Gastroesophageal sphincter (tissue), 4 donors: ENCODE results near the gene CALML3. TPM values are rescaled to one million over a fixed set of nuclear protein-coding genes. Genes with fewer than 3 reads are reported as not detected.

Experiments used
- ATAC-seq: fragments of 150-250 bp; one replicate; pipeline ENCODE4 v1.9.1; 2016; ENCODE audit warnings: mild to moderate bottlenecking, moderate library complexity
- H3K27ac ChIP-seq, 4 donors: fragments of 200-600 bp; sonication (generic) in 3 of 4; 1 replicate in 3 of 4; 2 replicates in 1 of 4; pipeline ENCODE4 v1.5.1; 2016 to 2019
- H3K27me3 ChIP-seq: fragments of 200-600 bp; sonication (generic); one replicate; pipeline ENCODE4 v1.5.1; 2019
- H3K36me3 ChIP-seq, 2 donors: fragments of 200-600 bp; sonication (generic); one replicate each; pipeline ENCODE4 v1.5.1; 2019; ENCODE audit warnings: control low read depth in 1 of 2
- H3K4me1 ChIP-seq, 3 donors: fragments of 200-600 bp; sonication (generic); 1 replicate in 2 of 3; 2 replicates in 1 of 3; pipeline ENCODE4 v1.5.1; 2016 to 2019; ENCODE audit warnings: control low read depth in 2 of 3
- H3K4me3 ChIP-seq, 2 donors: fragments of 200-600 bp; sonication (generic); one replicate each; pipeline ENCODE4 v1.5.1; 2019; ENCODE audit warnings: mild to moderate bottlenecking in 1 of 2, moderate library complexity in 1 of 2
- H3K9me3 ChIP-seq, 3 donors: fragments of 200-600 bp; sonication (generic); one replicate each; pipeline ENCODE4 v1.5.1; 2017 to 2019; ENCODE audit warnings: control low read depth in 2 of 3
- CTCF ChIP-seq, 4 experiments: fragments of 200-600 bp in 2 of 4; fragments of 450-650 bp in 2 of 4; sonication (generic) in 1 of 4; IDR thresholded peaks; one replicate each; pipeline ENCODE4 v1.5.1; 2017 to 2019; ENCODE audit warnings: antibody characterized with exemption in 4 of 4, mild to moderate bottlenecking in 2 of 4, moderate library complexity in 2 of 4
- EP300 ChIP-seq: sonication (generic); formaldehyde crosslinking; IDR thresholded peaks from one replicate; pipeline ENCODE4 v1.6.1; 2017; ENCODE audit warnings: antibody characterized with exemption, mild to moderate bottlenecking
- POLR2A ChIP-seq, 2 donors: fragments of 450-650 bp; IDR thresholded peaks; one replicate each; pipeline ENCODE4 v1.6.1; 2017; ENCODE audit warnings: antibody characterized with exemption in 2 of 2, mild to moderate bottlenecking in 2 of 2, moderate library complexity in 1 of 2
- POLR2AphosphoS5 ChIP-seq: sonication (generic); formaldehyde crosslinking; IDR thresholded peaks from one replicate; pipeline ENCODE4 v1.6.1; 2017; ENCODE audit warnings: antibody characterized with exemption
- WGBS, 2 donors: methylation state at CpG; one replicate each; pipeline ENCODE4 v1.1.5; 2018; ENCODE audit warnings: low coverage in 1 of 2; 5-methylcytosine and 5-hydroxymethylcytosine counted together
- total RNA-seq, 4 donors: library from RNA; depleted of rRNA; stranded (reverse); fragments of >200 nt; gene quantifications; one replicate each; pipeline ENCODE4 v1.1.0, GENCODE V29; 2016

CALML3 gene
- total RNA-seq, 4 donors from 2014 or later: 0.13 to 19.4 (median 1.9) TPM; not detected in 1

DNA sequence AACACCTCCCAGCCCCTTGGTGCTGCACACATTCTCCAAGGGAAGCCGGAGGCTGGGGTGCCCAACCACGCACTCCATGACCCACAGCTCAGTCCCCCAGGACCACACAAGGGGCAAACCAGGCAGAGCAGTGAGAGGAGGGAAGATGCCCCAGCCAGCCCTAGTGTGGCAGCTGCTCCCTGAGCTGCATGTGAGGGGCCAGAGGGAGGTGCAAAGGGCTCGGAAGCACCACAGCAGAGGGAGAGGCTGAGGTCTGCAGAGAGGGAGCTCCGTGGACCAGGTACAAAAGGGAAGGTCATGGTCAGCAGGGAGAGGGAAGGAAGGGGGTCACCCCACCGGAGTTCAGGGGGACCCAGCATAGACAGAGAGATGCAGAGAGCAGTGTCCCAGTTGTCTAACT lies 23.9 kb upstream of the CALML3 start:
- ATAC-seq: no peak
- WGBS, 2 donors: 67 to 70% methylated on average over 2 to 3 of the region's 5 CpGs
- no peak for TF ChIP-seq EP300
- no peak for TF ChIP-seq POLR2AphosphoS5
- TF ChIP-seq CTCF (IDR thresholded peaks at IDR 0.05): no peak
- TF ChIP-seq POLR2A (IDR thresholded peaks at IDR 0.05): no peak
- Histone ChIP-seq H3K4me3 (no peak overlapping the region), H3K27ac (no peak overlapping the region), H3K4me1 (peaks cover 0 to 9% (median 0%) of the 10 kb centered on the region in 3 donors), H3K36me3 (no peaks in the 10 kb centered on the region), H3K27me3 (no peaks in the 10 kb centered on the region), H3K9me3 (no peaks in the 10 kb centered on the region)

DNA sequence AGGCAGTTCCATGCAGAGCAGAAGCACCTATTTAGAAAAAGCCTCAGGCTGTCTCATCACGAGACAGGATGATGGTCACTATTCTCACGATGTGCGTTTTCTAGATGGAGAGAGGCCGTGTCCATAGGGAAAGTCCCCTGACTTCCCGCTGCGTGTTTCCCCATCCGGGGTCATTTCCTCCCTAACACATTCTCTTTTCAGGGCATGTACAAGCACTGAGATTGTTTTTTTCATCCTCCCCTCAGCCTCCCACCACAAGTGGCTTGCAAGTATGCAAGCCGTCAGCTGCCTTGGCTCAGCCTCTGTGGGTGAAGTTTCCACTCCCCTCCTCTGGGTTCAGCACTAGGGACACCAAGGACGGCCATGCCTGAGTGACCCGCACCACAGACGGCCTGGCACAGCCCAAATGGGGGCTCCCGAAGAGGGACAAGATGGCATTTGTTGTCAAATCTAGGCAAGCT lies 22.7 kb upstream of the CALML3 start:
- Histone ChIP-seq H3K4me1 (peaks cover 0 to 20% (median 0%) of the 10 kb centered on the region in 3 donors), H3K9me3 (no peaks in the 10 kb centered on the region), H3K27ac (no peak overlapping the region), H3K4me3 (no peak overlapping the region), H3K36me3 (no peaks in the 10 kb centered on the region), H3K27me3 (no peaks in the 10 kb centered on the region)
- WGBS, 2 donors: 73 to 74% methylated on average over 4 to 8 of the region's 12 CpGs
- TF ChIP-seq POLR2A (IDR thresholded peaks at IDR 0.05) (no peak), EP300 (no peak), CTCF (IDR thresholded peaks at IDR 0.05) (no peak), POLR2AphosphoS5 (no peak)
- ATAC-seq: no peak

- H3K4me1 ChIP-seq: peaks cover 0 to 28% (median 0%) of the 10 kb centered on the region in 3 donors
- no peaks in the 10 kb centered on the region for H3K27me3 ChIP-seq
- WGBS, 2 donors: 80 to 83% methylated on average over 1 to 10 of the region's 14 CpGs
- no peaks in the 10 kb centered on the region for H3K9me3 ChIP-seq
- H3K36me3 ChIP-seq: no peaks in the 10 kb centered on the region
- no peak overlapping the region for H3K4me3 ChIP-seq
- ATAC-seq: no peak
- H3K27ac ChIP-seq: no peak overlapping the region
- TF ChIP-seq CTCF (IDR thresholded peaks at IDR 0.05): no peak
- no peak for TF ChIP-seq POLR2A (IDR thresholded peaks at IDR 0.05)
- TF ChIP-seq POLR2AphosphoS5: no peak
- TF ChIP-seq EP300: no peak
Measured at GRCh38 chr10:5502571-5503476, 21.9 kb upstream of the CALML3 start.

DNA sequence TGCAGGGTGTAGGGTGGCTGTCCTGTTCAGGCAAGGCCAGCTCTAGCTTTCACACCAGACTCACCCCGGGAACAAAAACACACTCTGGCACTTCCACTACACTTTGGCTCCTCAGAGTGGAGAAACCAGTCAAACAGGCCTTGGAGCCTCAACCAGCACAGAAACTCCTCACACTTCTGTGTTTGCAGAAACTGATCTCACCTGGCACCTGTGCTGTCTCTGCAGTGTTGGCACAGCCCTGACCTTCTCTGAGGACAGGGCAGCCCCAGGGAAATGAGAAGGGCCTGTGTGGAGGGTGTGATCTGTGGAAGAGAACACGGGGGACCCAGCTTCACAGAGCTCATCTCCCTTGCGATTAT lies 21.3 kb upstream of the CALML3 start:
- H3K4me3 ChIP-seq: no peak overlapping the region
- no peaks in the 10 kb centered on the region for H3K27me3 ChIP-seq
- no peak for ATAC-seq
- H3K36me3 ChIP-seq: no peaks in the 10 kb centered on the region
- H3K9me3 ChIP-seq: no peaks in the 10 kb centered on the region
- peaks cover 0 to 34% (median 0%) of the 10 kb centered on the region in 3 donors for H3K4me1 ChIP-seq
- no peak overlapping the region for H3K27ac ChIP-seq
- 67 to 80% methylated on average over 1 of the region's 3 CpGs for WGBS, 2 donors
- no peak for TF ChIP-seq EP300
- TF ChIP-seq CTCF (IDR thresholded peaks at IDR 0.05): no peak
- no peak for TF ChIP-seq POLR2AphosphoS5
- no peak for TF ChIP-seq POLR2A (IDR thresholded peaks at IDR 0.05)
